ENCODE data around the gene AP4M1.

GRCh38 chr7:100099452-100099851 is 2.0 kb upstream of the AP4M1 start:
- TF ChIP-seq CTCF (conservative IDR thresholded peaks at IDR 0.05) (no peak), ZFX (IDR thresholded peaks at IDR 0.05) (no peak)
